A549 (cell line): ENCODE results near the gene PGPEP1.

Experiments used
- KDM5A ChIP-seq: fragments of 200-600 bp; sonication (generic); IDR thresholded peaks from 2 replicates; pipeline ENCODE4 v1.6.1; 2016; ENCODE audit warnings: antibody characterized with exemption, mild to moderate bottlenecking
- TF ChIP-seq, protein P1 (sequence below): IDR thresholded peaks from 2 replicates; pipeline ENCODE4 v1.6.1; 2012

DNA sequence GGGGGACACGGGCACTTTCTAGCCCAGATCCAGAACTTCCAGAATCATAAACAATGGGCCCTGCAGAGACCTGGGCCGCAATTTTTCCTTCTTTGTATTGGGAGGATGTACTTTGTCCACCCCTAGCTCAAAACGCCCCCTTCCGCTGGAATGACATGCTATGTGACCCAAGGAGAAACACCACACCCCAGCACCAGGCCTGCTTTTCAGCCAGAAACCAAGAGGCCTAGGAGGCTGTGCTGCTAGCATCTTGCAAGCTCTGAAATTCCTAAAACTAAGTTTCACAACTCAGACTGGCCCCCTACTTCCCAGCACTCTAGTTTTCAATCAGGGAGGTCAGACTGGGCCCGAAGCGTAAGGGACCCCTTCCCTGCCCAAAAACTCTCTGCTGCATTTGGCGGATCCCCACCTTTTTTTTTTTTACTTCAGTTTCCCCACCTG is 18.1 kb upstream of the PGPEP1 start:
- TF ChIP-seq, protein P1, sequence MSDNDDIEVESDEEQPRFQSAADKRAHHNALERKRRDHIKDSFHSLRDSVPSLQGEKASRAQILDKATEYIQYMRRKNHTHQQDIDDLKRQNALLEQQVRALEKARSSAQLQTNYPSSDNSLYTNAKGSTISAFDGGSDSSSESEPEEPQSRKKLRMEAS, result no peak
- no peak for TF ChIP-seq KDM5A
